Activated T-helper 1 cell treated with Interleukin-2 at 50 U/mL for 16 hours (primary cell): Measurements from ENCODE around the gene ARHGEF33.

Experiments
- DNase-seq: peaks from one replicate; pipeline ENCODE4 v3.0.0-alpha.2; 2020; ENCODE audit warnings: low read depth

ARHGEF33 gene

GRCh38 chr2:38959938-38960608 is 70.4 kb downstream of the ARHGEF33 start:
- DNase-seq = peak; percentile 37

- no peak for DNase-seq
Observed at GRCh38 chr2:38960609-38961320, 71.1 kb downstream of the ARHGEF33 start.

DNA sequence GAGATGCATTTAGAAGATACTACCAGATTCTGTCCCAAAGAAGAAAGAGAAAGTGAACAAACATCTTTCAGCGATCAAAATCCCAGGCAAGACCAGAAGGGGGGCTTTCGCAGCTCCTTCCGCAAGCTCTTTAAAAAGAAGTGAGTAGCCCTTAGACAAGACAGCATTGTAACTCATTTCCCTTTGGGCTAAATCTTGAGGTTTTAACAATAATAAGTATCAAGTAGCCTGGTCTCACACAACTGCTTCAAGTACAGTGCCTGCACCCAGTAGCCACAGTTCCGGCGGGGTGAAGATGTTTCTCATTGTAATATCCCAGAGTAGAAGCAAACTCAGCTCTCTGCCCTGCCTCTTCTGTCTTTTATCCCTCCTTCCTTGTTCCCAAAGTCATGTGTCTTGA is 76.3 kb downstream of the ARHGEF33 start:
- DNase-seq = no peak

DNA sequence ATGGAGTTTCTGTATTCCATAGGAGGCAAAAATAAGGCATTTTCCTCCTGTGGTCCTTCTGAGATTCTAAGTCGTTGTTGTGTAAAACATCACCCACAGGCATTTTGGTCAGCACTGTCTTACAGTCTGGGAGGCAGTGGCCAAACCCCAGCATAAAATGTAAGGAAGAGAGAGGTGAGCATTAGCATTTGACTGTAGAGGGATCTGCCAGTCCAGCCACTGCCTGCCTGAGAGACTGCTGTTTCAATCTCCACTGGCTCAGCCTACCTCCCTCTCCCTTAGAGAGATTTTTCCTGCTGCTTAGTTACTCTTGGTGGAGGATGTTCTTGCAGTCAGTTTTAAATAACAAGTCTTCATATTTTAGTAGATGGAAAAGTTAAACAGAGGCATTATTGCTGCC is 77.0 kb downstream of the ARHGEF33 start:
- DNase-seq = no peak

DNA sequence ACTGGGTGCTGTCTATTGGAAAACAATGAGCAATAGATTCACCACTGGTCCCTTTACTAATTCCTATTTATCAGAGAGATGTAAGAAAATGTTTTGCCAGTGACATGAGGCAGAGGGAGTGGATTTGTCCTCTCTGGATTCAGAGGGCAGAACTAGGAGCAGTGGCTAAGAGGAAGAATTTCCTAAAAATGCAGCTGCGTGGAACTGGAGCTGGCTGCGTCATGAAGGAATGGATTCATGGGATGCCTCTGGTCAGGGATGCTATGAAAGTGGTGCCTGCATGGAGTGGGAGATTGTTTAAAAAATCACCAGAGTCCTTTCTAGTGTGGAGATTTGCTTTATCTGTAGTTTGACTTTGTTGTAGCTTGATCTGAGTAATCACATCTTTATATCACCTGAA is 78.3 kb downstream of the ARHGEF33 start:
- no peak for DNase-seq

- DNase-seq = no peak
Observed at GRCh38 chr2:38971377-38971776, 81.7 kb downstream of the ARHGEF33 start.

GRCh38 chr2:38973266-38973665 is 83.6 kb downstream of the ARHGEF33 start:
- no peak for DNase-seq

DNA sequence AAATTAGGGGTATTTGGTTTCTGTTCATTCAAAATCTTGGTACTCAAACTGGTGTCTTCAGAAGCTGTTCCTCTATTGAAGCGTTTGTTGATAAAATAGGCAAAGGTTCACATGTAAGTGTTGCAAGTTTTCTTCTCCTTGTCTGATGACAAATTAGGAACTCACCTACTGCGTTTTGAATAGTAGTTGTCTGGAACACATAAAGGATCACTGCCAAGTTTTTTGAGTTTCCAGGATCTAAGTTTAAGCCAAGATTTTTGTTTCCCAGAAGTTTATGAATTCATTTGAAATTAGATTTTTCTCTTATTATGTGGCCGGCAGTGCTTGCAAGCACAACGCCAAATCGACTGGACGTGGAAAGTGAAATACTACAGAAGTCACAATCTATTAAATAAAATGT is 85.4 kb downstream of the ARHGEF33 start:
- DNase-seq = no peak

DNA sequence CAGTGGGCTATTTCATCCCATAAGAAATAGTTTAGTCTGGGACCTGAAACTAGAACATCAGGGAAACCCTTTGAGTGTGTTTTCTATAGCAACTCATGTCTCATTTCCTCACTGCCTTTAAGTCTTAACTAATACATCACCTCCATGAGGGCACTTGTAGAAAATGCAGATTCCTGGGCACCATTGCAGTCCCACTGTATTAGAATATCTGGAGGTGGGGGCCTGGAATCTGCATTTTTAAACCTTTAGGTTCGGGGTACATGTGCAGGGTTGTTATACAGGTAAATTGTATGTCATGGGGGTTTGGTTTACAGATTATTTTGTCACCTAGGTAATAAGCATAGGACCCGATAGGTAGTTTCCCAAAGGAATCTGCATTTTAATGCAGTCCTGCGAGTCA is 87.4 kb downstream of the ARHGEF33 start:
- DNase-seq = no peak

- no peak for DNase-seq
Observed at GRCh38 chr2:38978296-38978903, 88.7 kb downstream of the ARHGEF33 start.

DNA sequence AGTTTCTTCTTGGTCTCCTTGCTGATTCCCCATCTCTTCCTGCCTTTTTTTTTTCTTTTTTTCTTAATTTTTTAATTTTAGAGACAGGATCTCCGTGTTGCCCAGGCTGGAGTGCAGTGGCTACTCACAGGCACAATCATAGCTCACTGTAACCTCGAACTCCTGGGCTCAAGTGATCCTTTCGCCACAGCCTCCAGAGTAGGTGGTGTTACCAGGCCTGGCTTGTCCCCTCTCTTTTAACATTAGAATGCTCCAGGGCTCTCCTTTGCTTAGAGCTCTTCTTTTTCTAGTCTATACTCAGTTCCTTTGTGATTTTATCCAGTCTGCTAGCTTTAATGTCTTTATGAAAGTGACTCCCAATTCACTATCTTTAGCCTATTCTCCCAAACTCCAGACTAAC is 89.2 kb downstream of the ARHGEF33 start:
- no peak for DNase-seq

GRCh38 chr2:38981003-38981669 is 91.5 kb downstream of the ARHGEF33 start:
- DNase-seq = no peak

GRCh38 chr2:38981670-38982357 is 92.1 kb downstream of the ARHGEF33 start:
- DNase-seq = no peak

- DNase-seq = no peak
Observed at GRCh38 chr2:38982498-38982897, 92.8 kb downstream of the ARHGEF33 start.

DNA sequence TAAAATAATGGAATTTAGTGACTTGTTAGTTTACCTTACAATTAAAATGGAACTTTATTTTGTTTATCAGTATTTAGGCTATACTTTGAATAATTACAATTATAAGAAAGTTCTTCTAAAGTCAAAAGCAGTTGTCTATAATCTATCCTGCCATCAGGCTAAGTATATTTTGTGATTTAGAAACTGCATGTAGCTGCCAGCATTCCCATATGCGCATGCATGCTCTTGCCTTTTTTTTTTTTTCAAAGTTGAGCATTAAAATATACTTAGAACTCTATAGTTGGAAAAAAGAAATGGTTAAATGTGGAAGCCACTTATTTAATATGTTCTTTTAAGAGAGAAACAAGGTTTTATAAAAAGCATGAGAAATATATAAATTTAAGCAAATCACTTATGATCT is 99.0 kb downstream of the ARHGEF33 start:
- DNase-seq = no peak

DNA sequence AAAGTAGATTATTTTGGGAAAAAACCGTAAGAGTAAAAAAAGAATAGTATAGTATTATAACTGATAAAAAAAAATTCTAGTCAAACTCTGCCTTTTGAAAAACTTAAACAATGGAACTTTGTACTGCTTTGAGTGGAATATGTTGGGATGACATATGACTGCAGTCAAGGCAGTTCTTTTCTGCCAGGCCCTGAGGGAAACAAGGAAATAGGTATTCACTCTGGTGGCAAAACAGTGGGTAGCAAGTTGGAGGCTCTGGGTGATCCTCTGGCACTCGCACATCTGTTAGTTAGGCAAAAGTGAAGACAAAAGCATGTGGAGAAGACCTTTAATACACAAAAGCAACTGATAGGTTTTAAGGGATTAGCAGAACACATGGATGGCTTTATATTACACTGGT is 102.2 kb downstream of the ARHGEF33 start:
- no peak for DNase-seq

GRCh38 chr2:38997781-38998180 is 108.1 kb downstream of the ARHGEF33 start:
- no peak for DNase-seq

DNA sequence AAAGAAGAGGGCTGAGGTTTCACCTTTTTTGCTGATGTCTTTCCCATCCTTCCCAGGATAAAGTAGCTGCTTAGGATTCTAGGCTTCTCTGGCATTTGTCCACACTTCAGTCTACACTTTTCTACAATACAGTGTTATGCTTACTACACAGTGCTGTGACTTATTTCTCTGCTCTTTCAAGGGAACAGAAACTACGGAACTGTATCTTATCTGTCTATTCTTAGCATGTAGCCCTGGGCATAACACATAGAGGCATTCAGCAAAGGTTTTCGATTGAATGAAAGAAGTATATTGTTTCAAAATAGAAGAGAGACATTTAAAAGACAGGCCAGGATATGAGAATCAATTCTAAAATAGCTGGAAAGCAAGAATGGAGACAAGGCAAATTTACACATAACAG is 110.9 kb downstream of the ARHGEF33 start:
- no peak for DNase-seq

DNA sequence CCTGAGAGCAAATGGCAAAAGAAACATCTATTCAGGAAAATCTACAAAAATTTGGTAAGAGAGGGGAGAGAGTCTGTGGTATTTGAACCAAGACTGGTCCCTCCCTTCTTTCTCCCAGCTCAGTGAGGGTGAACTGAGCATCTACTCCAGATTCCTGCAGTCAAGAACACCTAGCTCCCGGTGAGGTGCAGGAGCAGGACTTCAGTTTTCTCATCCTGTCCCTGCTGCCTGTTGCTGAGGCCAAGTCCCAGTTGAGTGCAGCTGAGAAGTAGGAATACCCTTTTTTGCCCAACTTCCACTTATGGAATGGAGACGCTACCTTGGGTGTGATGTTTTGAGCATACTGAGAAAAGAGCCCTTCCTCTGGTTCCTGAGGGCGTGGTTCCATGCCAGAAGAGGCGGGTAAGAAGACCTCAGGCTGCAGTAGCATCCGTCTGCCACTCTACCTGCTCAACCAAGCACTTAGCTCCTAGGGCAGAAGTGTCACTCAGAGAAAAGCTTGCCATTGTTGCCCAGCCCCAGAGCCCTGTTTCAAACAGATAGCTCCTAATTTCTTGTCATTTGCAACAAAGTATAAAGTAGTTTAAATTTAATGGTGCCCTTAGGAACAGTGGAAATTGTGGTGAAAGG is 118.3 kb downstream of the ARHGEF33 start:
- DNase-seq = no peak

- no peak for DNase-seq
Observed at GRCh38 chr2:39008665-39009064, 119.0 kb downstream of the ARHGEF33 start.

DNA sequence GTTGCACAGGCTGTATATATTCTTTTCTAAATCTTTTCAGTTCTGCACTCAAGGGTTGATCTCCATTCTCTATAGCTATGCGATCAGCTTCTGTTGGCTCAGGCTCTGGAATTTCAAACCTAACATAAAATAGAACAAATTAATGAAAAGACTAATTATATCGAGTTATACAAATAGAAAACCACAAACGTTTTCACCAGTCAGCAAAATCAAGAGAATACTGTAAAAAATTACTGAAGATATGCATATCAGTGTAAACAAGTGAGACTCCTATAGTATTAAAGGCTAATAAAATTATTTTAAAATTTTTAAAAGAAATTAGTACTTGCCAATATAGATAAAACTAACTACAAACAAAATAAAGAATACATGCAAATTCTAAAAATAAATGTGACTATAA is 124.2 kb downstream of the ARHGEF33 start:
- DNase-seq = no peak

GRCh38 chr2:39015424-39015823 is 125.7 kb downstream of the ARHGEF33 start:
- DNase-seq = no peak
